G401.6 (cell line): ENCODE measurements around the gene MZB1.

ENCODE experiments used
- FAIRE-seq: peaks from 2 replicates; lab custom pipeline; 2012; peaks lifted over from hg19 to GRCh38; lab: Jason Lieb, UNC

The MZB1 gene

GRCh38 chr5:139389701-139390638, at the start of gene MZB1:
MZB1 (minus strand) TSS chr5:139389913; CDS start chr5:139389856, 57 bp downstream.
- no peak for FAIRE-seq

DNA sequence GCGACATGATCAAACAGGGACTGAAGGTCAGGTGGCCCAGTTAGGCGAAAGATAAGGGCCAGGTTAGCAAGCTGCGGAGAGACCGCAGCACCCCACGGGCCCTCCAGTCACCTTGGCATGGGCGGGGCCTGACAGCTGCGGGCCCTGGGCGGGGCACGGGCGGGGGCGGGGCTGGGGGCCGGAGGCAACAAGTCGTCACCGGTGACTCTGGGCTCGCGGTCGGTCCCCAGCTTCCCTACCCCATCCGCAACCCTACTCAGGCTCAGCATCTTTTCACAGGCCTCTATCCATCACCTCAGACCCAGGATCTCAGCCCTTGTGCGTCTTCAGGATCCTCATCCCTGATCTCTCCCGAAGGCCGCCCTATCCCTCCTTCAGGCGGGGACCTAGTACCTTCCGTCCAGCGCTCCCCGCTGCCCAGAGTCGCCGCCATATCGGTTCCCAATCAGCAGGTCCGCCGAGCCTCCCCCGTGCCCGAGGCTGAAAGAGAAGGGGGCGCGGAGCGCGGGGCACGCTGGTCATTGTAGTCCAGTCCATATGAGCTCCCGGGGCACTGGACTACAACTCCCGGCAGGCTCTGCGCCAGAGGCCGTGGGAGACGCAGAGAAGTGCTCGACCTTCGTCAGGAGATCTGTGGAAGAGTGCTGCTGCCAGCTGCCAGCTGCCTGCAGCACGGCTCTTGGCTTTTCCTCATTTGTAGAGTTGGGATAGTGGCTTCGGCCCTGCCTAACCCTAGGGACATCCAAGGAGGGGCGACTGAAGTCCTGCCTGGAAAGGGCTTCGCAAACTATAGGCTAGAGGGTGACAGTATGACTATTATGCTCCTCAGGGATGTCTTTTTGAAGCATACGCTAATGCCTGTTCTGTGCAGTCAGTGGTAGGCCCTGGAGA, 49.5 kb upstream of the MZB1 start, which contains the start of gene DNAJC18:
TSS of gene DNAJC18 (minus strand) at position 513 of the 891 bp plus-strand sequence. CDS start at position 433, 80 bp downstream.
- FAIRE-seq: peak; percentile 82

DNA sequence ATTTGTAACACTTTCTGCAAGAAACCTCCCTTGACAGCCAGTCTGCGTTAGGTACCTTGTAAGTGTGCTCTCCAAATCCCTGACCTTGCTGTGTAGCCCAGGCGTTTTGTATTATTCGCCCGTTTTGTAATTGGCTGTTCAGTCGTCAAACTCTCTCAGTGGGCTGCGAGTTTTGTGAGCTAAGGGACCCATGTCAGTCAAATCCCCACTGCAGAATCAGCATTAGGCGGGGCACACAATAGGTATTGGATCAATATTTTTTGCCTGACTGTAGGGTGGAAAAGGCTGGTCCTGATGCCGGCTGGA, 48.9 kb upstream of the MZB1 start:
- no peak for FAIRE-seq

GRCh38 chr5:139435676-139436075, 46.0 kb upstream of the MZB1 start:
- FAIRE-seq: no peak

DNA sequence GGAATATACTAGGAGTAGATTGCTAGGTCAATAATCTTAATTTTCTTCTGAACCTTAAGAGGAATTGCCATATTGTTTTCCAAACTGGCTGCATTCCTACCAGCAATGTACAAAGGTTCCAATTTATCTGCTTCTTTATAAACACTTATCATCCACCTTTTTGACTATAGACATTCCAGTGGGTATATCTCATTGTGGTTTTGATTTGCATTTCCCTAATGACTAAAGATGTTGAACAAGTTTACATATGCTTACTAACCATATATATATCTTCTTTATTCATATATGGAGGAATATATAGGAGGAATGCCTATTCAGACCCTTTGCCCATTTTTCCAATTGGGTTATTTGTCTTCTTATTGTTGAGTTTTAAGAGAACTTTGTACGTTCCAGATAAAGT, 42.0 kb upstream of the MZB1 start:
- FAIRE-seq: no peak

DNA sequence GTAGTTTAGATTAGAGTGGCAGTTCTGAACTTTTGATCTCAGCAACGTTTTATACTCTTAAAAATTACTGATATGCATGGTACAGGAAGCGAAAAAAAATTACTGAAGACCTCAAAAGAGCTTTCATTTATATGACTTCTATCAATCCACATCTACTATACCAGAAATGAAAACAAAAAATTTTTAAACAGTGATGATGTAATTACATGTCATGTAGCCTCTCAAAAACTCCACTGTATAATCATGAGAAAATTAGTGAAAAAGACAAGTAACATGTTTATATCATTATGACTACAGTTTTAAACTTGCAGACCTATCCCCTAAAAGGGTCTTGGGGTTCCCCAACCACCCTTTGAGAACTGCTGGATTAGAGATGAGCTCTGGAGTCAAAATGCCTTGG, 40.3 kb upstream of the MZB1 start:
- no peak for FAIRE-seq

GRCh38 chr5:139426203-139426885, 36.6 kb upstream of the MZB1 start:
- no peak for FAIRE-seq

GRCh38 chr5:139425497-139425896, 35.8 kb upstream of the MZB1 start:
- no peak for FAIRE-seq

DNA sequence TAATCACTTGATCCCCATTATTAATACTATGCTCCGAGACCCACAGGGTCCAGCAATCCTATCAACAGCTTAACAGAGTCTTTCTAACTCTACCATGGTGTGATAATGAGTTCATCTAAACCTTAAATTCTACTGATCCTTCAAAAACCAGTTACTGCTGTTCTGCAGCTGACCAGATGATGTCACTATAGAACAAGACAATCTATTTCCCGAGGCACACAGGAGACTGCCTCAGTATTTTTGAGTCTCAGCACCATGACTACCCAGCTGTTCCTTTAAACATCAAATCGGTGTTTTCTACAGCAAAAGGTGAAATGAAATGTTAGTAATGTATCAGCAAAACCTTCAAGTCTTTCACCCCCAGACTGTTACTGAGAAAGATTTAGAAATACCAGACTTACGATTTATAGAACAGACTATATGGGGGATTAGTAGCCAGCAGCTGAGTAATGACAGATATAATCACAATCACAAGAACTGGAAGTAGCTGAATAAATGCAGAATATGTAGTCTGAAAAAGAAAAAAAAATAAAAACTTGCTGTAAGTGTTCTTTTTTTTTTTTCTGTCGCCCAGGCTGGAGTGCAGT, 32.7 kb upstream of the MZB1 start:
- peak; percentile 93 for FAIRE-seq

DNA sequence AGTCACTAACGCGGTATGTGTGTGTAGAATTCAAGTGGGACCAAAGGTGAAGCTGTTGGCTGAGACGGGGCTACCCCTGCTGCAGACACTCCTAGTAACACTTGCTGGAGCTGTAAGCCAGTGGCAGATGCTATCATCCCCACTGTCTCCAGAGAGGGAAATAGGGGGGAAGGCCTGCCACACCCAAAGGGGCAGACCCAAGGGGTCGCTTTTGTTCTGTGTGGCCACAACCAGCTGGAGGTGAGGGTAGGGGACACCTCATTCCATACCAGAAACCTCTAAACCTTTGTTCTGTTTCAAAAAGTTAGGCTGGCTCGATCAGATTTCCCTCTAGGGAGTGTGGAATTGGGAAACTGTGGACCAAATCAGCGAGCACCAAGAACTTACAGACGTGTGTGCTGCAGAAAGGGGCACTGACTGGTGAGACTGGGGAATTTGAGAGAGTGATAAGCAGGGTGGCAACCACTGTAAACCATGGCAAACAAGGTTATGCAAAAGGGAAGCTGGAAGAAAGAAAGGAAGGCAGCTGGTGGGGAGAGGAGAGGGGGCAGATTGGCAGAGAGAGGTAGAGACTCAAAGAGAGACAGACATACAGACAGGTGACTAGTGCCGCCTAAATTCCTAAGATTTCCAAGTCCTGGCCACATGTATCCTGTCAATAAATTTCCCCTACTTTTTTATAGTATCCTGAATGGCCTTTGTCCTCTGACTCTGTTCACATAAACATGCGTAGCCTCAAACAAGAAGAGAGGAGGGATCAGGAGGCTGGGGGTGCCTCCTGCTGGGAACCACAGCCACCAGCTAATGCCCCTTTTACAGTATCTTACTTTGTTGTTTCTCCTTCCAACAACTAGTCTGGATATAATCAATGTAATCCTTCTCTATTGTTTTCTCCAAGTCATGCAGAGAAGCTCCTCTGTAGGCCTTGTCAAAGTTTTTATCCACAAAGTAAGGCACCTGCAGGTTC, 29.8 kb upstream of the MZB1 start:
- FAIRE-seq: no peak

GRCh38 chr5:139418793-139419192, 29.1 kb upstream of the MZB1 start:
- FAIRE-seq: no peak

DNA sequence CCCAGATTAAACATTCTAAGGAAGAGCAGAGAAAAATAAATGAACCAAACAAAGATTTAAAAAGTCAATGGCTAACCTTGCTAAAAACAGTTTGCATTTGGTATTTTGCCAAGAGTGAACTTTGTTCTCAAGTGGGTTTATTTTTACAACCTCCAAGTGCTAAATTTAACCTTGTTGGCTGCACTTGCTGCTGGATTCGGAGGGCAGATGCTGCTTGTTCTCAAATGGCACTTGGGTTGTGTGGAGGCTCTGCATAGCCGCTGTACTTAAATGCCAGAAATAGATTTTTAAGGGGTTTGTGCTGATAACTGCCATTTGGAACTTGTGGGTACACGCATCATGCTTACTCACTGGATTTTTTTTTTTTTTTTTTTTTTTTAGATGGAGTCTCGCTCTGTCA, 27.5 kb upstream of the MZB1 start:
- FAIRE-seq: no peak

DNA sequence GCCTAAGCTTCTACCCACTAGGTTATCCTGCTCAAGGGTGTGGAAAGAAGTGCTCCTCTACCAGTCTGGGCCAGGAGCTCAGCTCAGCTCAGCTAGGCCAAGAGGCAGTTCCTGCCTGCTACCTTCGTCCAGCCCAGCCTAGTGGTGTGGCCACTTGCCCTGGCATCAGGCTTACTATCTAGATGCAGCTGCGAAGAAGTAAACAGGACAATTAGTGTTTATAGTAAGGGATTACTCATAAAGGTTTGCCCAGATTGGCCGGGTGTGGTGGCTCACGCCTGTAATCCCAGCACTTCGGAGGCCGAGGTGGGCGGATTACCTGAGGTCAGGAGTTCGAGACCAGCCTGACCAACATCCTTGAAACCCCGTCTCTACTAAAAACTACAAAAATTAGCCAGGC, 26.9 kb upstream of the MZB1 start:
- FAIRE-seq: no peak

DNA sequence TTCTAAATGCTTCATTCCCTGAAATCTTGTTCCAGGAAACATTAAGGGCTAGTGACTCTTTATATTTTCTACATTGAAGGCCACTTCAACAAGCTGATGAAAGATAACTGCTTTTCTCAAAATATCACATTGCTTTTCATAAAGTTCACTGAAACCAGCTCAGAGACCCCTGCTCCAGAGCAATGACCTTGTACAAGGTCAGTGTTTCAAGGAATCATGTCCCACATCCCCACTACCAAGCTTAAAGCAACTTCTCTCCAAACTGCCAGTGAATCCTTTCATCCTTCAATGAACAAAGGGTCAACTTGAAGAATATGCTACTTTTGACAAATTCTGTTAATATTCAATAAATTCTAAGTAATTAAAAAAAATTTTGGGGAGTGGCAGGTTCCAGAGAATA, 26.2 kb upstream of the MZB1 start:
- FAIRE-seq: no peak

DNA sequence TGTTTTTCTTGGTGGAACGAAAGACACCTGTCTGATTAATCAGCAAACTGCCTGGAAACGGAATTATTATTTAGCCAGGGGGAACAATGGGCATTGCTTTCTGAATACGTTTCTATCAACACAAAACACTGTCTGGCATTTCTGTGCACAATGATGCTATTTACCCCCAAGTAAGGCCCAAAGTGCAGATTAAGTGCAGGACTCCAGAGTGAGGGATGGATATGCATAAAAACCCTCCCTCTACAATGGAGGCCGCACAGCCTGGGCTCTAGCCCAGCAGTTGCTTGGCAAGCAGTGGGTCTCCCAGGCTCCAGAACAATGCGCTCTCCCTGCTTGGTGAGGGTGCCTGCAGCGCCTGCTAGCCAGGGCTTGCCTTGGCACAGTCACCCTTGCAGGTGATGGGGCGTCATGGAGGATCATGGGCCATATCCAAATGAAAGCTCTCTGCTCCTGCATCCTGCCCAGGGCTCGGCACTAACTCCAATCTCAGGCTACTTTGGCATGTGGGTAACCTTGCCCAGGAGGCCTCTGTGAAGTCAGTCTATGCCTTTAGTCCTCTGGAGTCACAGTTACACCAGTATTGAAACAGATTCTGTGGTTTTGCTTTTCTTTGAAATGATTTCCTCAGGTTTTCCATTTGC, 25.6 kb upstream of the MZB1 start:
- no peak for FAIRE-seq

- no peak for FAIRE-seq
These were observed 24.9 kb upstream of the MZB1 start for GRCh38 chr5:139414581-139415130.

DNA sequence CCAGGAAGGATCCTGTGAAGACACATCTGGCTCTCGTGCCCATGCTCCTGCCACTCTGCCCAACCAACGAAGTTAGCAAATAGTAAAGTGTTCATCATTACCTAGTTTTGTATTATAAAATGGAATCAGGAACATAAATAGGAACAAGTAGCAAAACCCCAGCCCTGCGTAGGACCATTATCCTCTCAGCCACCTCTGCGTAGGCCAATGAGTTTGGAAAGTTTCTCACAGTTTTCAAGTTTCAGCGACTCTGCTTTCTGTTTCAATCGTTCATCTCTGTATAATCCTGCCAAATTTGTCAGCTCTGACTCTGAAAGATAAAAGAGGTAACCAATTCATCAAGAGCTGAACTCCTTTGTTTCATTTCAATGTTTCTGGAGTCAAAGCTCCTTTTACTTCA, 24.2 kb upstream of the MZB1 start:
- no peak for FAIRE-seq

- FAIRE-seq: no peak
These were observed 23.4 kb upstream of the MZB1 start for GRCh38 chr5:139413153-139413552.

DNA sequence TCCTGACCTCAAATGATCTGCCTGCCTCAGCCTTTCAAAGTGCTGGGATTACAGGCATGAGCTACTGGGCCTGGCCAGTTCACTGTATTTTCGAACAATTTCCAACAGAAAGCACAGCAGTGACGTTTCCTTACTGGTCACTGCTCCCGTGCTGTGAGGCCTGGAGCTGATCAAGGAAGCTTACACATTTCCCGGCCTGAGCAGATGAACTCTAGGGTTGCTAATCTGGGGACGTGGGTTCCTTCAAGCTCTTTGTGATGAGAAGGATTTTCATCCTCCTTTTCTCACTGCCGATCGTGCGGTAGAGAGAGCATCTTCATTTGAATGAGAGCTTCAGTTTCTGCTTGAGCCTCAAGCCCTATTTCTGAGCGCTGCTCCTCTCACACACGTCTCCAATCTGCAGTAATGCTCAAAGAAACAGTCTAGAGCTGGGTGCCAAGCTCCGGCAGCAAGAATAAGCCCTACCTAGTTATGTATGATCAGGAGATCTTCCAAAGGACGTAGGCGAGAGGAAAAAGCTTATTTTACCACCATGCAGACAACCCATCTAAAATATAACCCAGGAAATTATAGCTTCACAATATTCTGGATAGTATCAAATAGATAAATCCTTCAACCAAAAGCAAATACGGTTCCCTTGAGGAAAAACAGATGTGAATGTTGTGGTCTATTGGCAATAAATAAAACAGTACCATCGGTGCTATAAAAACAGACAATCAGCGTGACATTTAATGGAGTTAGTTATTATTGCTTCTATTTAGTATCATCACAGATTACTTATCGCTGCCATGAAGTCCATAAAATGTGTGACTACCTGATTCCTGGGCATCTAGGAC, 21.5 kb upstream of the MZB1 start:
- FAIRE-seq: no peak
